Measurements from ENCODE around the gene ZFP62. TPM values are rescaled to one million over a fixed set of nuclear protein-coding genes. Genes with fewer than 3 reads are reported as not detected.

ZFP62 gene
- total and polyA plus RNA-seq, 2 of the 4 experiments (the other 2 are of a cell fraction) = 8.2 to 20.3 TPM

DNA sequence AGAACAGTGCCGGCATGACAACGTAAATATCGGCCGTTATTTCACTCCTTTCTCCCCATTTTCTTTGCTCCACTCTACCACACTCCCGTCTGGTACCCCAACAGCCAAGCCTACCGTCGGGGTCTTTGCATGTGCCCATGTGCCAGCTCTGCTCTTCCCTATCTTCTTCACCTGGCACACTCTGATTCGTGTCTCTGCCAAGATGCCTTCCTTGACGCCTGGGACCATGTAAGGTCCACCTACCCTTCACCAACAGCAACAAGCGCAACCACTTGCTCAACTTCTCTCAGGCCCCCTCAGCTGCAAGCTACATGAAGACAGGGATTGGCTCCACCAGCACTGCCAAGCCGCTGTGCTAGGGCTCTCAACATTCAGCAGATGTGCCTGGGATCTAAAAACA is 62.9 kb downstream of the ZFP62 start:
- 0 out of 2 replicates have a peak overlapping the region, but pooled peaks have one; percentile 1 for H3K23ac ChIP-seq (ENCODE audit: low read depth, low read length)

More for the DNA sequence above, 62.9 kb downstream of the ZFP62 start:
- in situ Hi-C loops (cut with MboI; ENCODE audit: low sequenced_read_pairs) (no loop called here), intact Hi-C loops (cut with micrococcal nuclease) (no loop called here), dilution Hi-C loops (cut with HindIII; ENCODE audit: low sequenced_read_pairs, unreplicated experiment) (no loop called here)
- Histone ChIP-seq H4K91ac (ENCODE audit: insufficient read depth, low read depth, low read length) (no peak overlapping the region), H2BK20ac (ENCODE audit: low read depth, low read length) (no peak overlapping the region), H2BK5ac (ENCODE audit: low read depth, low read length, poor library complexity, severe bottlenecking) (peak overlapping the region; percentile 53), H3K4me3 (ENCODE audit: insufficient read depth, low read depth, low read length) (no peak overlapping the region), H2BK15ac (ENCODE audit: low read depth, low read length) (no peak overlapping the region), H2AK9ac (replicated peaks; ENCODE audit: low read depth, low read length, poor library complexity) (no peak overlapping the region), H3K4me1 (ENCODE audit: control insufficient read depth, insufficient read depth, low read length) (peaks cover 31% of the 10 kb centered on the region), H3K79me1 (ENCODE audit: low read depth in 1 of 2, low read length in 2 of 2) (peaks cover 4 to 59% of the 10 kb centered on the region in 2 experiments), H3K4me2 (ENCODE audit: low read depth, low read length) (peak overlapping the region; percentile 5; the same call in 1 of the 2 replicates), H3K56ac (ENCODE audit: extremely low read depth, insufficient read depth, low read length) (no peak overlapping the region), H4K8ac (ENCODE audit: low read depth in 2 of 2, low read length in 2 of 2) (no peak overlapping the region), H3K27ac (ENCODE audit: insufficient read depth, low read length) (peak overlapping the region; percentile 9; the same call in 1 of the 2 replicates), H2AFZ (replicated peaks; ENCODE audit: low read length, poor library complexity) (no peak overlapping the region), H3K27me3 (ENCODE audit: control insufficient read depth, insufficient read depth, low read length) (no peaks in the 10 kb centered on the region), H4K5ac (ENCODE audit: low read depth, low read length) (no peak overlapping the region), H2AK5ac (ENCODE audit: low read depth, low read length) (0 out of 2 replicates have a peak overlapping the region, but pooled peaks have one; percentile 9), H3K9ac (ENCODE audit: low read depth, low read length) (no peak overlapping the region), H3K36me3 (ENCODE audit: control insufficient read depth, insufficient read depth, low read length) (peaks cover 18% of the 10 kb centered on the region), H4K20me1 (ENCODE audit: insufficient read depth, low read length) (peaks cover 85% of the 10 kb centered on the region), H3K4ac (ENCODE audit: low read depth, low read length) (0 out of 2 replicates have a peak overlapping the region, but pooled peaks have one; percentile 4), H3K9me1 (ENCODE audit: insufficient read depth, low read length) (peaks cover 42% of the 10 kb centered on the region), H3K14ac (replicated peaks; ENCODE audit: low read depth, low read length) (no peak overlapping the region; the same call in 1 of the 2 replicates), H2BK120ac (ENCODE audit: low read depth, low read length) (no peak overlapping the region), H3K18ac (ENCODE audit: low read depth, low read length) (no peak overlapping the region), H3K9me3 (ENCODE audit: control insufficient read depth, insufficient read depth, low read length) (no peaks in the 10 kb centered on the region)
- no peak for ATAC-seq (ENCODE audit: low read depth)
- no TSS peak for BruUV-seq (replicated peaks)
- no peak for TF ChIP-seq CEBPB (IDR thresholded peaks at IDR 0.05; ENCODE audit: low read depth, low read length)
- TF ChIP-seq BHLHE40 (IDR thresholded peaks at IDR 0.05; ENCODE audit: low read depth, low read length) = no peak
- TF ChIP-seq, protein P1, sequence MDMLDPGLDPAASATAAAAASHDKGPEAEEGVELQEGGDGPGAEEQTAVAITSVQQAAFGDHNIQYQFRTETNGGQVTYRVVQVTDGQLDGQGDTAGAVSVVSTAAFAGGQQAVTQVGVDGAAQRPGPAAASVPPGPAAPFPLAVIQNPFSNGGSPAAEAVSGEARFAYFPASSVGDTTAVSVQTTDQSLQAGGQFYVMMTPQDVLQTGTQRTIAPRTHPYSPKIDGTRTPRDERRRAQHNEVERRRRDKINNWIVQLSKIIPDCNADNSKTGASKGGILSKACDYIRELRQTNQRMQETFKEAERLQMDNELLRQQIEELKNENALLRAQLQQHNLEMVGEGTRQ (IDR thresholded peaks at IDR 0.05; ENCODE audit: low read depth, low read length) = no peak
- no peak for TF ChIP-seq FOS (IDR thresholded peaks at IDR 0.05; ENCODE audit: low read depth, low read length)
- TF ChIP-seq RFX5 (IDR thresholded peaks at IDR 0.05; ENCODE audit: low read depth, low read length) = no peak
- TF ChIP-seq RAD21 (IDR thresholded peaks at IDR 0.05; ENCODE audit: low read length) = no peak
- TF ChIP-seq MAZ (IDR thresholded peaks at IDR 0.05; ENCODE audit: borderline replicate concordance, low read depth, low read length) = no peak
- TF ChIP-seq NFE2L2 (IDR thresholded peaks at IDR 0.05; ENCODE audit: low read depth, low read length) = no peak
- TF ChIP-seq POLR2A (IDR thresholded peaks at IDR 0.05; ENCODE audit: low read depth, low read length) = no peak
- TF ChIP-seq CTCF (conservative IDR thresholded peaks at IDR 0.05; ENCODE audit: low read depth, low read length) = no peak
- no peak for TF ChIP-seq CHD1 (IDR thresholded peaks at IDR 0.05; ENCODE audit: low read depth, low read length)
- TF ChIP-seq, protein P2, sequence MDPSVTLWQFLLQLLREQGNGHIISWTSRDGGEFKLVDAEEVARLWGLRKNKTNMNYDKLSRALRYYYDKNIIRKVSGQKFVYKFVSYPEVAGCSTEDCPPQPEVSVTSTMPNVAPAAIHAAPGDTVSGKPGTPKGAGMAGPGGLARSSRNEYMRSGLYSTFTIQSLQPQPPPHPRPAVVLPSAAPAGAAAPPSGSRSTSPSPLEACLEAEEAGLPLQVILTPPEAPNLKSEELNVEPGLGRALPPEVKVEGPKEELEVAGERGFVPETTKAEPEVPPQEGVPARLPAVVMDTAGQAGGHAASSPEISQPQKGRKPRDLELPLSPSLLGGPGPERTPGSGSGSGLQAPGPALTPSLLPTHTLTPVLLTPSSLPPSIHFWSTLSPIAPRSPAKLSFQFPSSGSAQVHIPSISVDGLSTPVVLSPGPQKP (IDR thresholded peaks at IDR 0.05; ENCODE audit: borderline replicate concordance, low read depth, low read length) = no peak
- ChIA-PET CTCF (interaction anchor here (0.9 kb wide), 1 partner anchor 179 kb away, joined by 3 read pairs; no protein-coding TSS in a partner anchor), POLR2A (ENCODE audit: unreplicated experiment) (no interaction called here)
- DNase-seq = no peak
- WGBS, 2 experiments (ENCODE audit: extremely low coverage in 2 of 2, insufficient read length in 1 of 2) = 93% methylated on average over 8 of the region's 11 CpGs; no CpG with 5 or more reads in 1 of the 2 experiments

Measured in IMR-90 (cell line).